GM12865 (cell line): ENCODE data around the gene FOXP1.

Experiments
- DNase-seq: peaks from one replicate; pipeline ENCODE4 v3.0.0; 2010; ENCODE audit warnings: low read depth
- H3K4me3 ChIP-seq: 2 replicates; pipeline ENCODE4 v1.5.1; 2011; ENCODE audit warnings: mild to moderate bottlenecking, low read depth, low read length, control low read depth
- TF ChIP-seq, protein P1 (sequence below): IDR thresholded peaks from 2 replicates; pipeline ENCODE4 v1.5.1; 2011; ENCODE audit warnings: low read length, control low read depth, low read depth, inconsistent platforms; ENCODE audit not compliant: insufficient read depth; ENCODE audit errors: missing control alignments

Gene FOXP1

GRCh38 chr3:71226565-71227269, 356.8 kb downstream of the FOXP1 start:
- TF ChIP-seq, protein P1, sequence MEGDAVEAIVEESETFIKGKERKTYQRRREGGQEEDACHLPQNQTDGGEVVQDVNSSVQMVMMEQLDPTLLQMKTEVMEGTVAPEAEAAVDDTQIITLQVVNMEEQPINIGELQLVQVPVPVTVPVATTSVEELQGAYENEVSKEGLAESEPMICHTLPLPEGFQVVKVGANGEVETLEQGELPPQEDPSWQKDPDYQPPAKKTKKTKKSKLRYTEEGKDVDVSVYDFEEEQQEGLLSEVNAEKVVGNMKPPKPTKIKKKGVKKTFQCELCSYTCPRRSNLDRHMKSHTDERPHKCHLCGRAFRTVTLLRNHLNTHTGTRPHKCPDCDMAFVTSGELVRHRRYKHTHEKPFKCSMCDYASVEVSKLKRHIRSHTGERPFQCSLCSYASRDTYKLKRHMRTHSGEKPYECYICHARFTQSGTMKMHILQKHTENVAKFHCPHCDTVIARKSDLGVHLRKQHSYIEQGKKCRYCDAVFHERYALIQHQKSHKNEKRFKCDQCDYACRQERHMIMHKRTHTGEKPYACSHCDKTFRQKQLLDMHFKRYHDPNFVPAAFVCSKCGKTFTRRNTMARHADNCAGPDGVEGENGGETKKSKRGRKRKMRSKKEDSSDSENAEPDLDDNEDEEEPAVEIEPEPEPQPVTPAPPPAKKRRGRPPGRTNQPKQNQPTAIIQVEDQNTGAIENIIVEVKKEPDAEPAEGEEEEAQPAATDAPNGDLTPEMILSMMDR = no peak
- DNase-seq = peak; percentile 87
- peak overlapping the region; percentile 34 for H3K4me3 ChIP-seq

GRCh38 chr3:71225951-71226564, 357.5 kb downstream of the FOXP1 start:
- TF ChIP-seq, protein P1 = no peak
- H3K4me3 ChIP-seq = peak overlapping the region; percentile 34; the same call in 1 of the 2 replicates
- DNase-seq = peak; percentile 5

DNA sequence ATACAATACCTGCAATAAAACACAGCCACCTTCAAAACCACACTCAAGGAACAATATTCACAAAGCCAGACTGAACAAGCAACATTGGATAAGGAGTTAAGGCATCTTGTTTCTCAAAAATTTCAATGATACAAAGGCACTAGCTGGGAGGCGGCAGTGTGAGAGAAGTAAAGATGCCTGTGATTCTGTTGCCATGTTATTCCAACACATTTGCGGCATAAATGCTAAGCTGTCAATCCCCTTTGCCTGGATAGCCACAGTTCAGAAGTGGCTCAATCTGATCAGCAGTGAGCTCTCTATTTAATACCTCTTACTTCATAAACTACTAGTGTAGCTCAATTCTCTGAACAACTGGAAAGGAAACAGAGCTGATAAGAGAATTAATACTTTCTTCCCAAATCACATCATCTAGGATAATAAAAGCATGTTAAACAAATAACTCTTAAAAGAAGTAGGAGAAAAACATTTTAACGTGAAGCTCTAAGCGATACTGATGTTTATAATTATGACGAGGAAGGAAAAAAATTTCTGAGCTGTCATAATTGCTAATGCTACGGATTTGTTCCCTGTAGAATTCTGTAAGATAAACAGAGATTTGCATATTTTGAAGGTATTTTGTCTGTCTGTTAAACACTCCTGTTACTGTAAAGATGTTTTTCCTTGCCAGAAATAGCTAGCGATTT, 358.4 kb downstream of the FOXP1 start:
- no peak for DNase-seq
- no peak overlapping the region for H3K4me3 ChIP-seq
- TF ChIP-seq, protein P1 = no peak

DNA sequence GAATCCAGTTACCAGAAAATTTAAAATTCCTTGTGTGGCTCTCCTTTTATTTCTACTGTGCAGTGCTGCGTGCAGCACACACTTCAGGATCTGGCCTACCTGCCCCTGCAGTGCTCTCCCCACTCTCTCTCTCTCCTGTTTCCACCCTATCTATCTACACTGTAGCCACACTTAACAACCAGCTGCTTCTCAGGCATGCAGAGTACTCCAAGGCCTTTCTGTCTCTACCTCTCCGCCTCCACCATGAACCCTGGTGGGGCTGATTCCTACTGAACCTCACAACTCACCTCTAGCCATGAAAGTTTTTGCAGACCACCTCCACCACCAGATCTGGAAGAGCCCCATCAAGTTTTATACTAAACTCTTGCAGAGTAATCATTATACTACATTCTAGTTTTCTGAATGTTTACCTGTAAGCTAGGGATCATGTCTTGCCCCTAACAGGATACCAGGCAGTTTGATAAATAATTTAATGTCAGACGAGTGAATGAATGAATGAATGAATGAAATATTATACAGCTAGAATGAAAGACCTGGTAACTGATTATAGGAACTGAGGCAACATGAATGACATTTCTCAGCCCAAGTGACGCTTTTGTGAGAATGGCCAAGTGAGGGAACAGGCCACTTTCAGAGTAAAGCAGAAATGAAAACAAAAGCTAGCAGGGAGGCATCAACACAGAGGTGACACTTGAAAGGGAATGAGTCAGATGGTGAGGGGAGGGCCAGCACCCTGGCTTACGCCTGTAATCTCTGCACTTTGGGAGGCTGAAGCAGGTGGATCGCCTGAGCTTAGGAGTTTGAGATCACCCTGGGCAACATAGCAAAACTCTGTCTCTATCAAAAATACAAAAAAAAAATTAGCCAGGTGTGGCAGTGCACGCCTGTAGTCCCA, 363.5 kb downstream of the FOXP1 start:
- DNase-seq = peak; percentile 62
- TF ChIP-seq, protein P1 = no peak
- no peak overlapping the region for H3K4me3 ChIP-seq

DNA sequence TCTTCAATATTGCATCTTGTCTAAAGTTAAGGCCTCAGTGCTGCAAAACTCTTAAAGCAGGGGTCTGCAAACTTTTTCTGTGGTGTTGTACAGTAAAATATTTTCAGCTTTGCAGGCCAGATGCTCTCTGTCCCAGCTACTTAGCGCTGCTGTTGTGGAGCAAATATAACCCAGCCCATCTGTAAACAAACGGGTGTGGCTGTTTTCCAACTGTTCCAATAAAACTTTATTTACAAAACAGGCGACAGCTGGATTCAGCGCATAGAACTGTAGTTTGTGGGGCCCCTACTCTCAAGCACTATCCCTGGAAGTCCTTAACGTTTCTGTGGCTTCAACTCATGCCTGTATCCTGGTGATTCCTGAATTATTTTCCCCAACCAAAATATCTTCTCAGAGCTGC, 365.0 kb downstream of the FOXP1 start:
- no peak overlapping the region for H3K4me3 ChIP-seq
- TF ChIP-seq, protein P1 = no peak
- DNase-seq = no peak

GRCh38 chr3:71217640-71218222, 365.8 kb downstream of the FOXP1 start:
- TF ChIP-seq, protein P1 = no peak
- H3K4me3 ChIP-seq = no peak overlapping the region
- DNase-seq = no peak
